Endothelial cell of umbilical vein (primary cell): Measurements from ENCODE around the gene OTOGL. TPM values are rescaled to one million over a fixed set of nuclear protein-coding genes. Genes with fewer than 3 reads are reported as not detected.

ENCODE experiments used
- BruUV-seq: library from RNA; stranded (reverse); fragments of 400-500 nt; replicated peaks from 2 replicates; lab custom pipeline; 2021; lab: Mats Ljungman, UMichigan
- CTCF ChIA-PET: fragments of 300-600, 350-600 bp; sonication (Branson Sonifier 250); formaldehyde crosslinking; loops from one replicate; lab custom pipeline; 2021; ENCODE audit warnings: antibody characterized with exemption, inconsistent platforms; lab: Charles Lee
- POLR2A ChIA-PET: fragments of 300-600, 350-600 bp; sonication (Branson Sonifier 250); formaldehyde crosslinking; loops from one replicate; lab custom pipeline; 2021; ENCODE audit warnings: antibody characterized with exemption, inconsistent platforms; lab: Charles Lee
- DNase-seq: peaks from one replicate; pipeline ENCODE4 v3.0.0-alpha.2; 2011; ENCODE audit warnings: low read depth, low spot score
- FAIRE-seq: peaks from 2 replicates; lab custom pipeline; 2011; peaks lifted over from hg19 to GRCh38; lab: Jason Lieb, UNC
- H2AFZ ChIP-seq: 2 replicates; pipeline ENCODE4 v1.6.0; 2012; ENCODE audit warnings: low read depth, low read length, control low read depth, inconsistent platforms
- H3K27ac ChIP-seq: 2 replicates; pipeline ENCODE4 v1.5.1; 2011; ENCODE audit warnings: low read depth, mild to moderate bottlenecking, control low read depth, low read length, moderate library complexity; ENCODE audit not compliant: insufficient read depth
- H3K27me3 ChIP-seq, 2 experiments: 2 replicates each; pipeline versions ENCODE4 v1.6.0 to v1.6.1; 2011; ENCODE audit warnings: low read length in 2 of 2, mixed read lengths in 1 of 2; ENCODE audit not compliant: control insufficient read depth in 2 of 2, insufficient read depth in 2 of 2
- H3K36me3 ChIP-seq, 2 experiments: 2 replicates in 1 of 2; 3 replicates in 1 of 2; pipeline ENCODE4 v1.5.1; 2011; ENCODE audit warnings: low read length in 2 of 2, mild to moderate bottlenecking in 1 of 2, moderate library complexity in 1 of 2; ENCODE audit not compliant: control insufficient read depth in 2 of 2, insufficient read depth in 2 of 2; ENCODE audit errors: extremely low read depth in 1 of 2
- H3K4me1 ChIP-seq: 3 replicates; pipeline ENCODE4 v1.5.1; 2011; ENCODE audit warnings: mild to moderate bottlenecking, low read length; ENCODE audit not compliant: control insufficient read depth, insufficient read depth; ENCODE audit errors: extremely low read depth
- H3K4me2 ChIP-seq: 2 replicates; pipeline ENCODE4 v1.6.1; 2011; ENCODE audit warnings: low read length, control low read depth, mixed read lengths; ENCODE audit not compliant: insufficient read depth
- H3K4me3 ChIP-seq, 3 experiments: fragments of 200-600 bp in 1 of 3; sonication (generic), shearing (Covaris generic) in 1 of 3; replicated peaks in 1 of 3; 2 replicates each; pipeline ENCODE4 v1.5.1; 2011 to 2016; ENCODE audit warnings: control low read depth in 3 of 3, low read length in 3 of 3, mild to moderate bottlenecking in 2 of 3, inconsistent platforms in 1 of 3, low read depth in 1 of 3, moderate library complexity in 1 of 3; ENCODE audit not compliant: insufficient read depth in 1 of 3
- H3K79me2 ChIP-seq: 2 replicates; pipeline ENCODE4 v1.6.0; 2012; ENCODE audit warnings: low read length, inconsistent platforms; ENCODE audit not compliant: control insufficient read depth, insufficient read depth
- H3K9ac ChIP-seq: replicated peaks from 2 replicates; pipeline ENCODE3; 2011; ENCODE audit warnings: low read length, control low read depth; ENCODE audit not compliant: insufficient read depth; ENCODE audit errors: extremely low read depth
- H3K9me1 ChIP-seq: replicated peaks from 3 replicates; pipeline ENCODE4 v1.6.0; 2011; ENCODE audit warnings: mild to moderate bottlenecking, low read length; ENCODE audit not compliant: control insufficient read depth, insufficient read depth; ENCODE audit errors: extremely low read depth
- H3K9me3 ChIP-seq: replicated peaks from 2 replicates; pipeline ENCODE4 v1.5.1; 2012; ENCODE audit warnings: low read length, inconsistent platforms; ENCODE audit not compliant: control insufficient read depth, insufficient read depth
- H4K20me1 ChIP-seq: replicated peaks from 2 replicates; pipeline ENCODE3; 2011; ENCODE audit warnings: mild to moderate bottlenecking, low read length; ENCODE audit not compliant: control insufficient read depth, insufficient read depth; ENCODE audit errors: extremely low read depth
- CTCF ChIP-seq, 2 donors: IDR thresholded peaks; 1 replicate in 1 of 2; 2 replicates in 1 of 2; pipeline ENCODE4 v1.5.1; 2011; ENCODE audit warnings: low read length in 2 of 2, mild to moderate bottlenecking in 2 of 2, moderate library complexity in 2 of 2, control low read depth in 1 of 2, inconsistent platforms in 1 of 2, low read depth in 1 of 2; ENCODE audit not compliant: insufficient read depth in 1 of 2; ENCODE audit errors: extremely low read depth in 1 of 2
- EZH2 ChIP-seq: IDR thresholded peaks from 2 replicates; pipeline ENCODE4 v1.6.1; 2012; ENCODE audit warnings: borderline replicate concordance, low read depth, mild to moderate bottlenecking, moderate library complexity, low read length, inconsistent platforms; ENCODE audit not compliant: severe bottlenecking
- FOS ChIP-seq: IDR thresholded peaks from 2 replicates; pipeline ENCODE4 v1.6.1; 2011; ENCODE audit warnings: mild to moderate bottlenecking, low read length, moderate library complexity, borderline replicate concordance; ENCODE audit not compliant: insufficient read depth
- GATA2 ChIP-seq: IDR thresholded peaks from 2 replicates; pipeline ENCODE4 v1.7.0; 2011; ENCODE audit warnings: low read depth, mild to moderate bottlenecking, moderate library complexity, mixed read lengths, low read length; ENCODE audit not compliant: insufficient read length, insufficient read depth
- JUN ChIP-seq: IDR thresholded peaks from 2 replicates; pipeline ENCODE4 v1.6.1; 2011; ENCODE audit warnings: borderline replicate concordance, low read depth; ENCODE audit not compliant: insufficient read length, insufficient read depth
- MAX ChIP-seq: IDR thresholded peaks from 2 replicates; pipeline ENCODE4 v1.6.1; 2011; ENCODE audit not compliant: insufficient read depth, insufficient read length
- MYC ChIP-seq: IDR thresholded peaks from one replicate; pipeline ENCODE4 v1.6.1; 2011; ENCODE audit warnings: mild to moderate bottlenecking, low read depth, low read length
- POLR2A ChIP-seq: IDR thresholded peaks from 2 replicates; pipeline ENCODE4 v1.6.1; 2012; ENCODE audit warnings: low read depth, mild to moderate bottlenecking, control low read depth, low read length
- POLR2AphosphoS5 ChIP-seq: IDR thresholded peaks from 2 replicates; pipeline ENCODE4 v1.6.1; 2012; ENCODE audit warnings: low read depth, mild to moderate bottlenecking, control low read depth, low read length, moderate library complexity; ENCODE audit not compliant: insufficient read depth
- dilution Hi-C: fragments of 300-500 bp; cut with MboI; formaldehyde crosslinking; loops from one replicate; pipeline ENCODE4 v1.15.0; 2019; ENCODE audit warnings: low sequenced_read_pairs; ENCODE audit not compliant: extremely low pct_ligation_motif_present
- intact Hi-C: fragments of 100-400 bp; cut with micrococcal nuclease; formaldehyde crosslinking; loops from one replicate; pipeline ENCODE4 v1.10.0; 2022
- polyA plus RNA-seq, 4 experiments: library from polyadenylated mRNA; depleted of rRNA in 3 of 4; stranded (reverse) in 3 of 4; unstranded in 1 of 4; fragments of >200 nt; gene quantifications; 2 replicates each; pipeline versions ENCODE4 v1.2.1 to v1.2.3, GENCODE V29; 2011 to 2012; ENCODE audit warnings: missing spikeins in 1 of 4
- total RNA-seq: library from RNA; stranded (reverse); gene quantifications from 2 replicates; pipeline ENCODE4 v1.2.3, GENCODE V29; 2021

OTOGL gene
- total and polyA plus RNA-seq, 2 donors (not counting 3 experiments of a cell fraction or from before 2014, with no cell fraction given) = 1.4 to 2.0 TPM

DNA sequence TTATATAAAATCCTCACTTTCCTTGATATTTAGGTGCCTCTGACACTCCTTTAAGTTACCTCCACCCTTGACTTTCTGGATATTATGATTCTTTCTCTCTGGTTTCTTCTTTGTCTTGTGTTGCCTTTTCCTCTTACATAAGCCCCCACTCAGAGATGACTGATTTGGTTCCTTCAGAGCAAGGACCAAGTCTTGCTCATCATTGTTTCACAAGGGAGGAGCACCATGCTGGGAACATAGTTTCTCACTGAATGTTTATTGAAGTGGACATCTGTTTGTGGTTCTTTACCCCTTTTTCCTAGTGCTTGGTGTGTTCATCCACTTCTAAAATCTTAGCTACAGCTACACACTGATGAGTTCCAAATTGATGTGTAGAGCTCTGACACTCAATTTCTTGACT, 183.4 kb downstream of the OTOGL start:
- no peaks in the 10 kb centered on the region for H3K27me3 ChIP-seq
- H3K9me1 ChIP-seq = no peaks in the 10 kb centered on the region
- no peak overlapping the region for H3K27ac ChIP-seq
- no peak overlapping the region for H3K4me2 ChIP-seq
- BruUV-seq = no TSS peak
- H2AFZ ChIP-seq = no peak overlapping the region
- ChIA-PET CTCF (interaction anchor here (0.9 to 1.6 kb wide), 3 partner anchors 9 to 31 kb away, joined by 3 to 7 read pairs (median 5); no protein-coding TSS in a partner anchor), POLR2A (no interaction called here)
- no peaks in the 10 kb centered on the region for H3K79me2 ChIP-seq
- H3K36me3 ChIP-seq = no peaks in the 10 kb centered on the region
- H3K9me3 ChIP-seq = no peaks in the 10 kb centered on the region
- H3K4me3 ChIP-seq = no peak overlapping the region
- dilution Hi-C loops = no loop called here
- intact Hi-C loops = no loop called here
- FAIRE-seq (no peak), DNase-seq (no peak)
- TF ChIP-seq MYC (no peak), POLR2A (no peak), MAX (no peak), EZH2 (no peak), POLR2AphosphoS5 (no peak), JUN (no peak), FOS (no peak), CTCF (IDR thresholded peaks at IDR 0.05; ENCODE audit: extremely low read depth in 1 of 2, insufficient read depth in 1 of 2, low read depth in 1 of 2, low read length in 2 of 2) (no peak), GATA2 (no peak)
- H3K9ac ChIP-seq = no peak overlapping the region
- H4K20me1 ChIP-seq = no peaks in the 10 kb centered on the region
- H3K4me1 ChIP-seq = no peaks in the 10 kb centered on the region
